ENCODE data around the gene RHOJ. TPM values are rescaled to one million over a fixed set of nuclear protein-coding genes. Genes with fewer than 3 reads are reported as not detected.
A peak's percentile ranks its signal among the peaks of the same experiment; 100 is the strongest.

RHOJ gene
- total and polyA plus RNA-seq, 3 donors from 2014 or later, result 8.3 to 18.6 (median 8.4) TPM

- Histone ChIP-seq H3K27ac (no peak overlapping the region), H3K9me3 (no peaks in the 10 kb centered on the region), H3K36me3 (ENCODE audit: low read depth, missing control alignments) (no peaks in the 10 kb centered on the region), H3K4me1 (no peaks in the 10 kb centered on the region), H3K27me3 (no peaks in the 10 kb centered on the region), H3K4me3 (no peak overlapping the region)
- 46 to 77% methylated on average over 1 of the region's 1 CpG for WGBS, 2 donors
- intact Hi-C loops (cut with DNase I; ENCODE audit: low total_unique reads), result no loop called here
- no peak for TF ChIP-seq POLR2A (IDR thresholded peaks at IDR 0.05)
- DNase-seq, result no peak
Observed at GRCh38 chr14:63245893-63246292, 41.6 kb downstream of the RHOJ start.

- TF ChIP-seq POLR2A (IDR thresholded peaks at IDR 0.05), result no peak
- no peak for TF ChIP-seq CTCF (IDR thresholded peaks at IDR 0.05)
- Histone ChIP-seq H3K27ac (no peak overlapping the region), H3K4me3 (no peak overlapping the region), H3K27me3 (no peaks in the 10 kb centered on the region), H3K4me1 (no peaks in the 10 kb centered on the region), H3K36me3 (ENCODE audit: low read depth, missing control alignments) (no peaks in the 10 kb centered on the region), H3K9me3 (no peaks in the 10 kb centered on the region)
- intact Hi-C loops (cut with DNase I; ENCODE audit: low total_unique reads), result no loop called here
- DNase-seq, result no peak
- WGBS, 2 donors, result 50 to 63% methylated on average over 1 of the region's 1 CpG
Observed at GRCh38 chr14:63248211-63248610, 44.0 kb downstream of the RHOJ start.

- H3K4me3 ChIP-seq, result no peak overlapping the region
- H3K27me3 ChIP-seq, result no peaks in the 10 kb centered on the region
- no peaks in the 10 kb centered on the region for H3K36me3 ChIP-seq (ENCODE audit: low read depth, missing control alignments)
- H3K4me1 ChIP-seq, result no peaks in the 10 kb centered on the region
- no peak for TF ChIP-seq CTCF (IDR thresholded peaks at IDR 0.05)
- TF ChIP-seq POLR2A (IDR thresholded peaks at IDR 0.05), result no peak
- H3K9me3 ChIP-seq, result no peaks in the 10 kb centered on the region
- peak; percentile 17 for DNase-seq
- 53 to 55% methylated on average over 2 of the region's 2 CpGs for WGBS, 2 donors
- intact Hi-C loops (cut with DNase I; ENCODE audit: low total_unique reads), result no loop called here
- H3K27ac ChIP-seq, result no peak overlapping the region
Observed at GRCh38 chr14:63249092-63249491, 44.8 kb downstream of the RHOJ start.

GRCh38 chr14:63257299-63257698, 53.1 kb downstream of the RHOJ start:
- TF ChIP-seq CTCF (IDR thresholded peaks at IDR 0.05) (no peak), POLR2A (IDR thresholded peaks at IDR 0.05) (no peak)
- Histone ChIP-seq H3K27me3 (no peaks in the 10 kb centered on the region), H3K36me3 (ENCODE audit: low read depth, missing control alignments) (no peaks in the 10 kb centered on the region), H3K4me1 (no peaks in the 10 kb centered on the region), H3K9me3 (no peaks in the 10 kb centered on the region), H3K27ac (no peak overlapping the region), H3K4me3 (no peak overlapping the region)
- DNase-seq, result no peak
- WGBS, 2 donors, result 80 to 88% methylated on average over 3 to 4 of the region's 4 CpGs
- intact Hi-C loops (cut with DNase I; ENCODE audit: low total_unique reads), result no loop called here

GRCh38 chr14:63262446-63262845, 58.2 kb downstream of the RHOJ start:
- intact Hi-C loops (cut with DNase I; ENCODE audit: low total_unique reads), result no loop called here

More at GRCh38 chr14:63262446-63262845, 58.2 kb downstream of the RHOJ start:
- H3K27me3 ChIP-seq, result no peaks in the 10 kb centered on the region
- no peak overlapping the region for H3K27ac ChIP-seq
- TF ChIP-seq CTCF (IDR thresholded peaks at IDR 0.05), result no peak
- H3K4me3 ChIP-seq, result no peak overlapping the region
- no peak for DNase-seq
- H3K9me3 ChIP-seq, result no peaks in the 10 kb centered on the region
- 93 to 100% methylated on average over 2 of the region's 2 CpGs for WGBS, 2 donors
- no peaks in the 10 kb centered on the region for H3K4me1 ChIP-seq
- H3K36me3 ChIP-seq (ENCODE audit: low read depth, missing control alignments), result no peaks in the 10 kb centered on the region

Data from testis (tissue), 3 donors.